ENCODE data around the gene ENTR1.

ENTR1 gene

GRCh38 chr9:136453326-136453725, 42.9 kb upstream of the ENTR1 start:
- Histone ChIP-seq H3K9ac (ENCODE audit: low read length) (no peak overlapping the region), H3K4me2 (ENCODE audit: low read depth, low read length) (no peak overlapping the region), H3F3A (ENCODE audit: insufficient read depth, low read length) (no peaks in the 10 kb centered on the region), H3K79me2 (ENCODE audit: low read length) (no peaks in the 10 kb centered on the region), H3K9me3 (replicated peaks; ENCODE audit: insufficient read depth, low read length) (no peaks in the 10 kb centered on the region), H2AFZ (ENCODE audit: low read length) (no peak overlapping the region), H3K4me1 (ENCODE audit: low read length) (no peaks in the 10 kb centered on the region), H3K27ac (ENCODE audit: low read length) (no peak overlapping the region), H4K20me1 (ENCODE audit: insufficient read depth, low read length) (no peaks in the 10 kb centered on the region), H3K4me3 (ENCODE audit: low read length) (no peak overlapping the region), H3K36me3 (replicated peaks; ENCODE audit: insufficient read depth, low read length) (peaks cover 4% of the 10 kb centered on the region; the same call in 1 of the 2 replicates), H3K9me2 (replicated peaks; ENCODE audit: insufficient read depth, low read length) (no peaks in the 10 kb centered on the region), H3K27me3 (replicated peaks; ENCODE audit: insufficient read depth, low read length) (no peaks in the 10 kb centered on the region)
- no peak for DNase-seq
- no peak for TF ChIP-seq CTCF (IDR thresholded peaks at IDR 0.05; ENCODE audit: low read length)

GRCh38 chr9:136451221-136451877, 40.9 kb upstream of the ENTR1 start:
- Histone ChIP-seq H3K4me2 (ENCODE audit: low read depth, low read length) (no peak overlapping the region), H3K9ac (ENCODE audit: low read length) (no peak overlapping the region), H3K27me3 (replicated peaks; ENCODE audit: insufficient read depth, low read length) (no peaks in the 10 kb centered on the region), H3K27ac (ENCODE audit: low read length) (no peak overlapping the region), H3K4me3 (ENCODE audit: low read length) (no peak overlapping the region), H3K79me2 (ENCODE audit: low read length) (no peaks in the 10 kb centered on the region), H2AFZ (ENCODE audit: low read length) (no peak overlapping the region), H3K4me1 (ENCODE audit: low read length) (no peaks in the 10 kb centered on the region), H4K20me1 (ENCODE audit: insufficient read depth, low read length) (no peaks in the 10 kb centered on the region), H3F3A (ENCODE audit: insufficient read depth, low read length) (no peaks in the 10 kb centered on the region), H3K36me3 (replicated peaks; ENCODE audit: insufficient read depth, low read length) (peaks cover 4% of the 10 kb centered on the region; the same call in 1 of the 2 replicates), H3K9me2 (replicated peaks; ENCODE audit: insufficient read depth, low read length) (no peaks in the 10 kb centered on the region), H3K9me3 (replicated peaks; ENCODE audit: insufficient read depth, low read length) (no peaks in the 10 kb centered on the region)
- TF ChIP-seq EZH2phosphoT487 (IDR thresholded peaks at IDR 0.05; ENCODE audit: low read length) (no peak), EZH2 (optimal IDR thresholded peaks at IDR 0.05; ENCODE audit: low read depth, low read length) (no peak), CTCF (IDR thresholded peaks at IDR 0.05; ENCODE audit: low read length) (no peak)
- no peak for DNase-seq

- Histone ChIP-seq H3K79me2 (ENCODE audit: low read length) (no peaks in the 10 kb centered on the region), H3K4me1 (ENCODE audit: low read length) (no peaks in the 10 kb centered on the region), H4K20me1 (ENCODE audit: insufficient read depth, low read length) (no peaks in the 10 kb centered on the region), H3K9ac (ENCODE audit: low read length) (no peak overlapping the region), H3K27ac (ENCODE audit: low read length) (no peak overlapping the region), H3K9me3 (replicated peaks; ENCODE audit: insufficient read depth, low read length) (no peaks in the 10 kb centered on the region), H3K27me3 (replicated peaks; ENCODE audit: insufficient read depth, low read length) (no peaks in the 10 kb centered on the region), H3K4me3 (ENCODE audit: low read length) (no peak overlapping the region), H3K36me3 (replicated peaks; ENCODE audit: insufficient read depth, low read length) (peaks cover 4% of the 10 kb centered on the region; the same call in 1 of the 2 replicates), H3K9me2 (replicated peaks; ENCODE audit: insufficient read depth, low read length) (no peaks in the 10 kb centered on the region), H3F3A (ENCODE audit: insufficient read depth, low read length) (no peaks in the 10 kb centered on the region), H2AFZ (ENCODE audit: low read length) (no peak overlapping the region), H3K4me2 (ENCODE audit: low read depth, low read length) (no peak overlapping the region)
- TF ChIP-seq CTCF (IDR thresholded peaks at IDR 0.05; ENCODE audit: low read length) = no peak
- no peak for TF ChIP-seq EZH2phosphoT487 (IDR thresholded peaks at IDR 0.05; ENCODE audit: low read length)
- no peak for TF ChIP-seq EZH2 (optimal IDR thresholded peaks at IDR 0.05; ENCODE audit: low read depth, low read length)
- DNase-seq = no peak
Observed at GRCh38 chr9:136448655-136449054, 38.2 kb upstream of the ENTR1 start.
